NCI-H2171 treated with DMSO at 0.1 percent for 48 hours (cell line): ENCODE results near the gene SDCBP2.

Source experiments
- DNase-seq: peaks from one replicate; lab custom pipeline; 2025; lab: John Stamatoyannopoulos, UW

Gene SDCBP2, protein sequence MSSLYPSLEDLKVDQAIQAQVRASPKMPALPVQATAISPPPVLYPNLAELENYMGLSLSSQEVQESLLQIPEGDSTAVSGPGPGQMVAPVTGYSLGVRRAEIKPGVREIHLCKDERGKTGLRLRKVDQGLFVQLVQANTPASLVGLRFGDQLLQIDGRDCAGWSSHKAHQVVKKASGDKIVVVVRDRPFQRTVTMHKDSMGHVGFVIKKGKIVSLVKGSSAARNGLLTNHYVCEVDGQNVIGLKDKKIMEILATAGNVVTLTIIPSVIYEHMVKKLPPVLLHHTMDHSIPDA

DNA sequence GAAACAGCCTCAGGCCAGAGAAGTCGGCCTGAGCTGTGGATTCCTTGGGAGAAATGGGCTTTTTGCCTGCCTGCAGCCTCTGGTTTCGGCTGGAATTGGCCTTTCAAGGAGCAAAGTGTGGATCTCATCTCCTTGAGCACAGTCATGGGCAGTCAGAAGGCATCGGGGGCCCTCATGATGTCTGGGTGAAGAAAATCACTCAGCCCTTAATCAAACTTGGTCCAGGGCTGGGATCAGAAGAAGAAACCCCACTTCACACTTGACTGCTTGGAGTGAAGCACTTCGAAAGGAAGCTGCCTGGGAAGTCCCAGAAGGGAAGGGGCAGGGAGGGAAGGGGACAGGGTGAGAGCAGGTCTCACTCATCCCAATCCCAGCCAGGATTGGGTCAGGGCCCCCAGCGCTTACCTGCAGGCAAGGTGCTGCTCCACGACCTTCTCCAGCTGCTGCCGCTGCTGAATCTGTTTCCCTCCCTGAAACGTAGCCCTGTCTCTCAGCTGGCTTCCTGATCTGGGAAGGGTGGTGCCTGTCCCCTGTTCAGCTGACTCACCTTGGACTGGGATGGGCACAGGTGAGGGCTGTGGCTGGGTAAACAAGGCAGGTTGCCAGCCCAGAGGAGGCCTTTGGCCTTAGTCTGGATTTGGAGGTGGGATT lies at the start of gene SDCBP2:
Gene SDCBP2 (minus strand): TSS at position 460 of the 651 bp plus-strand sequence. CDS start 8,723 bp downstream, outside the sequence.
- DNase-seq = no peak

DNA sequence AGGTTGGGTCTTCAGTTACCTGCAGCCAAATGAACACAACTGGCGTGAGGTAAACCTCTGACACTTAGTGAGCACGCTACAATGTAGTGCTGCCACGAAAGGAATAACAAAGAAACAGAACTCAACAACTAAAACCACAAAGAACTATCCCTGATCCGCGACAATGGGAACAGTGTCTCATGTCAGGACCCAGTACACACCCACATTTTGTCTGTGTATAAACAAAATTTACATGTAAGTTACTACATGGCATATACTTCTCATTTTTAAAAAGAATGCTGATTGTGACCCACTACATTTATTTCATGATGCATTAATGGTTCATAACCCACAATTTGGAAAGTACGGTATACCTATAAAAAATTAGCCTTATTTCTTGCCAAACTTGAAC lies 49.8 kb upstream of the SDCBP2 start:
- no peak for DNase-seq

DNA sequence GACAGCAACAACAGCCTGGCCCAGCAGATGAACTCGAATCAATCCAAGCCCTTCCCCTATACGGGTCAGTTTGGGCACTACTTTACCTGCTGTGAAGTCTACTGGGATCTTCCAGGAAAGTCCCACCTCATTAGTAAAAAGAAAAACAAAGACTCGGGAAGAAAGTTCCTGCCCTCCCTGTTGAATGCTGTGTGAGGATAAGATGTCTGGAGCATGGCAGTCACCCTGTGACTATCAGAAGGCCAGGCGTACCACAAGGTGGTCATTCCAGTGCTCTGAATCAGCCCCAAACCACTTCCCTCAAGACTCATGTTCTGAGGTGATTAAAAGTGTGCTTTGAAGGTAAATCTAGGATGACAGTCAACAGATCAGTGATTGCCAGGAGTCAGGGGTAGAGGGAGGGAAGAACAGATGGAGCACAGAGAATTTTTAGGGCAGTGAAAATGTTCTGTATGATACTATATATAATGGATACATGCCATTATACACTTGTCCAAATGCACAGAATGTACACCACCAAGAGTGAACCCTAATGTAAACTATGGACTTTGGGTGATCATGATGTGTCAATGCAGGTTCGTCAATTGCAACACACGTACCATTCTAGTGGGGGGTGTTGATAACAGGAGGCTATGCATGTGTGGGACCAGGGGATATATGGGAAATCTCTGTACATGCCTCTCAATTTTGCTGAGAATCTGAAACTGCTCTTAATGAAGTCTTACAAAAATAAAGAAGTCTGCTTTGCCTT lies 49.2 kb upstream of the SDCBP2 start:
- no peak for DNase-seq

DNA sequence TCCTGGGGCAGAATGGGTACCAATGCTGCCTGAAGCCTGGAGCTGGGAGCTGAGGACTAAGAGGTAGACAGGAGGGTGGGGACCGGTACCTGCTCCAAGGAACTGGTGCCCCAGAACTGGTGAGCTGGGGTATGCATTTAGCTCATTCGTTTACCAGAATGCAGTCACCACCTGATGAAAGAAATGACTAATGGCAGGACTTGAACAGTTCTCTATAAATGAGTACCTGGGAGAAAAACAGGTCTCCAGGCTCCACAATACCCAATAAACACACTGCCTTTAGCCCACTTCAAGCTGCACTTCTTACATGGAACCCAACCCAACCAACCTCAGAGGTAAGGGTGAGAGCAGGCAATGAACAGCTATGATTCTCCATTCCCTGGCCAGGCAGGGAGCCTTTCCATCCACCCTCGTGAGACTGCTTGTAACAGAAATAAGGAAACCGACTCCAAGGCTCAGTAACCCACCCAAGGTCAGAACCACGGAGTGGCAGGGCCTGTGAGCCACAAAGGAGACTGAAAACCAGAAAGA lies 48.5 kb upstream of the SDCBP2 start:
- DNase-seq = no peak

DNA sequence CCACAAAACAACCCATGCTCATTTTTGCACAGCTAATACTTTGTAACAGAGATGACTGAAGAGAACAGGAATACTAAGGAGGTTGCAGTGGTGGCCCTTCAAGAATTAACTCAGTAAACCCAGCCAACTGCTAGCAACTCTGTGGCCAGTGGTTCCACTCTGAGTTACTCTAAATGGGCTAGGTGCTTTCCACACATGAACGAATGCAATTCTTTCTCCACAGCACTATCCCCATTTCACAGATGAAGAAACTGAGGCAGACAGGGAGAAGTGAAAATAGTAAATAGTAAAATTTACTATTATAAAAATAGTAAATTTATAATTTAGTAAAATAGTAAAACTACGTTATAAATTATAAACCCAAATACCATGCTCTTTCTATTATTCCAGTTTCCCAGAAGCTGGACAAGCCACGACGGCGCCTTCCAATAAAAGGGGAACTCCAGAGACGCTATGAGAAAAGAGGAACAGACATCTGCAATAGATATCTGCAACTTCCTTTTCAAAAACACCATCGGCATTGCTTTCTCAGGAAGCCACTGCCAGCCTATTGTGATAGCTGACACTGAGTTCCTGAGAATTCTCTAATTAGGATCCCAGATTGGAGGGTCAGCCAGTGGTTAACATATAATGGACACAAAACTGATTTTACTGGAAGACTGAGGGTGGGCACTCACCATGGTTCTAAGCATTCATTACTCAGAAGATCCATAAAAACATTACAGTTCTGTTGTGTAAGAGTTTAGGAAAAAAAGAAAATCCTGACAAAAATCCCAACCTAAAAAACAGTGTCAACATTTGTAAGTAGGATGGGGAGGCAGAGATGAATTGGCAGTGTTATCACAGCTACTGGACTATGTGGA lies 47.7 kb upstream of the SDCBP2 start:
- no peak for DNase-seq

DNA sequence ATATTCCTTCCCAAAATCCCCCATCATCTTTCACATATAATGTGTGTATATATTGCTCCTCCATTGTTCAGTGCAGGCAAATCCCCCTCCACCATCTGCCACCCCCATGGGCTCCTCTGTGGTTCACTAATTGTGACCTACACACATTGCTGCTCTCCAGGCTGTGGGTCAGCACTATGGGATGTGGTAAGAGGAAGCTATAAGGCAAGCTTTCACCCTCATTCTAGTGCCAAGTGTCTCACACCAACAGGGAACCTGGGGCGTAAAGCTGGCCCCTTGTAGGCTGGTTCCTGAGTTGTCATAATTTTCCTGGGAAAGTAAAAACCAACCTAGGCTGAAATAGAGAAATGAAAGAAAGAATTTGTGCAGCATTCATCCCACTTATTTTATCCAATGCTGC lies 47.1 kb upstream of the SDCBP2 start:
- DNase-seq = no peak

DNA sequence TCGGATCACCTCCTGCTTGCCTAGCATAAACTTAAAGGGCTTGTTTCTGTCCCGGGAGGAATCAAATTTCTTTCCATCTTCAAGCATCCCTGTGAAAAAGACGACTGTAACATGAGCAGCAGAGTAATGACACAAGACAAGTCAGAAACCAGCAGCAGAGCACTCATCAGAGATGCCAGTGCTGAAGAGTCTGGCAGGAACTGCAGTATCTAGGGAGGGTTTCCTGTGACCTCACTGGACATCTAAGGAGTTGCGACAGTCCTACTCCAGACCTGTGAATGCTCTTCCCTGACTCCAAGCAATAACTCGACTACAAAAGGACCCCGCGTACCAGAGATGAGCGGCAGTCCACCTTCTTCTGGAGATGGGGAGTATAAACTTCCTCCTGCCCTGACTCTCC lies 46.6 kb upstream of the SDCBP2 start:
- peak; percentile 76 for DNase-seq

DNA sequence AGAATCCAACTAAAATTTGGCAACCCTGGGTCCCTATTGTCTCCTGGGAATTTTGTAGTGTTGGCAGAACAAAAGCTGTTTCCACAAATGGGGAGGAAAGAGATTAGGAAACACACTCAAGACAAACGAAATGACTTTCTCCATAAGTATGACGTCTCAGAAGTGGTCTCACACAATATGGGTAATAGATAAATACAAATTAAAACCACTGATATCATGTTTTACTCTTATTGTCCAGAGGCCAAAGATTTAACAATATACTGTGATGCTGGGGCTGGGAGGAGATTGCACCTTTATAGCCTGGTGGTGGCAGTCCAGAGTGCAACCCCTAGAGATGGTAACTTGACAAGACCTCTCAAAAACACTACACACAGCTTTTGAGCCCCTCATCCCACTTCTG lies 45.3 kb upstream of the SDCBP2 start:
- no peak for DNase-seq

DNA sequence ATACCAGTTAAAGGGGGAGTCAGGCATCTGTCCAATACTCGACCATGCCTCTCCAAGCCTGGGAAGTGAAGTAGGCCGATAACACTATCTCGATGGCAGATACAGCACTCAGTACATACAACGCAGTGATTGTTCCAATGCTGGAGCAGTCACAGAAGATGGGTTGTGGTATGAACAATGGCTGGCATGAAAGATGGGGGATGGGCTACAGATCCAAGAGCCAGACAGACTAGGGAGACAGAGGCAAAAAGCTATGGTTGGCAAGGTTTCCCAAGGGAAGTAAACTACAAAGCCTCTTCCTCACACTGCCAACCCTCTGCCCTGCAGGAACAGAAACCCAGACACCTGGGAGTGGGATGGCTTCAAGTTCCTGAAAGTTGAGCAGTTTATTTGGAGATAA lies 44.7 kb upstream of the SDCBP2 start:
- no peak for DNase-seq

DNA sequence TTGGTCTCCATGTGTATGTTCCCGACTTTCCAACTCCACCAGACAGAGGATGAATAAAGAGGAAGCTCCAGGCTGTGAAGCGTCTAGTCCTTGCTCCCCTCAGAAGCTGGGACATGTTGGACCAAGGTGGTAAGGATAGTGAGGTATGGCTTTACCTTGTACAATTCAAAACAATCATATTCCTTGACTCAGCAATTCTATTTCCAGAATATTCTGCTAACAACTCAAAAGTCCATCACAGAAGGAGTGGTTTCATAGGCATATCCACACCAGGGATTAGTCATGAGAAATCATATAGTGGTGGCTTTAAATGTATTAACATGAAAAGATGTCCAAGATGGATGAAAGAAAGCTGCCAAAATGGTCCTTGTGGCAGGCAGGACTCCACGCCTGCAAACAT lies 44.1 kb upstream of the SDCBP2 start:
- no peak for DNase-seq

DNA sequence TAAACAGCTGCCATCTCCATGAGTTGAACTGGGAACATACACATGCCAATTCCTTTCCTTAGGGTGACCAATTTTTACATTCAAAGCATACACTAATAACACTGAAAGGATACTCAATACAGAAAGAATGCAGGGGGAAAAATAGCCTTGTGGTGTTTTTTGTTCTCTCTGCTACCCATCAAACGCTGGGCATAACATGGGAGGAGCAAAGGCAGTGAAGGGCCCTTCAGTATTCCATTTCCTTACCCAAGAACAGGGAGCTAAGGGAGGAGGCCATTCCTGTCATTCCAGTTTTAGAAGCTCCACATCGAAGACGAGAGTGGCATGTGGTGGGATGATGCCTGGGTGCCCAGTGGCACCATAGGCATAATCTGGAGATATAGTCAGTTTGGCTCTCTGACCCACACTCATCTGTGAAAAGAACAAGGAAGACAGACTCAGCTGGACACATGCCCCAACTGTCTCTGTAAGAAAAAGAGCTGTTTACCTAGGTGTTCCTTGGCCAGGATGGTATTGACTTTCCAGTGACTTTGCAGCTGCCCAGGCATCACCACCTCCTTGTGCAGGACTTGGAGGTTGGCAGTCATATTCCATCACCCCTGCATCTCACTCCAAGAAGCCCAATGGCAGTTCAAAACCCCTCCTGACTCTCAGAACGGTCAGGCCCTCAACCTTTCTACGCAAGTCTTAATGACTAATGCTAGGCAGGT lies 43.0 kb upstream of the SDCBP2 start:
- no peak for DNase-seq

DNA sequence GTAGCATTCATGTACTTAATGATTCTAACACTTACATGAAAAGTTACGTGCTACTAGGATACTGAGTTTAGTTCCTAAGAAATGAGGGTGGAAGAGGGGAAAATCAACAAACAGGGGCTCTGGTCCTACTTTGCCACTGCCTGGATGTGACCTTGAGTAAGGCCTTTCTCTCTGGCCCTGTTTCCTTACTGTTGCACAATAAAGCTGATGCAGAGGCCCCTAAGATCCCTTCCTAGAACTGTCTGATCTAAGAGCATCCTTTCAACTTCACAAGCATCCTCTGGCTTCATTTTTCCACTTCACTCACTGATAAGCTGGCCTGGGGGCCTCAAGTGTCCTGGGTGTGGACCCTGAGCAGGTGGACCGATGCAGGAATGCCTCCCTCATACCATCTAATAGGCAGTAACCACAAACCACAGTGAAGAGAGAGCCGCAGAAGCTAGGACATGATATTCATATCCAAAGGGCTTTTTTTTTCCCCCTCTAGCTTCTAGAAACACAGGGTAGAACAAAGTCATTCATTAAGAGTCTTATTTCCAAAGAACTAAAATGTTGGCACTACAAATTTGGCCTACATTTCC lies 42.4 kb upstream of the SDCBP2 start:
- no peak for DNase-seq

DNA sequence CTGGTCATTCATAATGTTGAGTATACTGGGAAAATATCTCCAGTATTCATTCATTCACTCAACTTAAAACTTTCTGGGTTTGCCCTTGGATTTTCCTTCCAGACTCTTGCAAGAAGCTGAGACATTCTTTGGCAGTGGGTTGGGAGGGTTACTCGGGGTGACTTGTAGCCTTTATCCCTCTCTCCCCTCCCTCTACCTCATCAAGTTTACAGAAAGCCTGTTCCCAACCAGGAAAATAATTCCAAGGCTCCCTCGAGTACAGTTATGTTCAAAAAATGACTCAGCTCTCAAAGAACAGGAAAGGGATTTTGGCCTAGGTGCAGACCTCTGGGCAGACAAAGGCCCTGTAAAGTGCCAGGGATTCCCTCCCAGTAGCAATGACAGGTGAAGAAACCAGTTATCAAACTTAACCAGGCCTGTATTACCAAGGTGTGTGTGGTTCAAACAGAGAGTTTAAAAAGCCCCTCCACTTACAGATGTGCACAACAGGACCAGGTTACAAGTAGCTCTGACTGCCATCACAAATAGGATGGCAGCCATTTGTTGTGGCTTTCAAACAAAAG lies 41.7 kb upstream of the SDCBP2 start:
- DNase-seq = no peak

DNA sequence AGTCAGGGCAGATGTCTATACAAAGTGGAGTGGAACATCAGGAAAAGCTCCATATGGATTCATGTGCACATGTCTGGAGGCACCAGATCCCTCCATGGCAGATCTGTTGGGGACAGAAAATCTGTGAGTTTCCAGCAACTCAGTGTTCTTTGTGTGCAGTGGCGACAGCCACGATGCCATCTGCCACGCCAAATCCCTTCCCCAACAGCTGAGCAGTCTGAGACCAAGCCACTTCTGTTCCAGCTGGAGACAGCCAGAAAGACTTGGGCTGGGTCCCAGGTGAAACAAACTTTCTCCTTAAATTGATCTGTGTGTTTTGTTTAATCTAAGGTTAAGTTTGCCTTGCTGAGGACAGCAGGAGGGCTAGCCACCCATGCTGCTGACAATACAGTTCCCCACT lies 41.0 kb upstream of the SDCBP2 start:
- peak; percentile 93 for DNase-seq

DNA sequence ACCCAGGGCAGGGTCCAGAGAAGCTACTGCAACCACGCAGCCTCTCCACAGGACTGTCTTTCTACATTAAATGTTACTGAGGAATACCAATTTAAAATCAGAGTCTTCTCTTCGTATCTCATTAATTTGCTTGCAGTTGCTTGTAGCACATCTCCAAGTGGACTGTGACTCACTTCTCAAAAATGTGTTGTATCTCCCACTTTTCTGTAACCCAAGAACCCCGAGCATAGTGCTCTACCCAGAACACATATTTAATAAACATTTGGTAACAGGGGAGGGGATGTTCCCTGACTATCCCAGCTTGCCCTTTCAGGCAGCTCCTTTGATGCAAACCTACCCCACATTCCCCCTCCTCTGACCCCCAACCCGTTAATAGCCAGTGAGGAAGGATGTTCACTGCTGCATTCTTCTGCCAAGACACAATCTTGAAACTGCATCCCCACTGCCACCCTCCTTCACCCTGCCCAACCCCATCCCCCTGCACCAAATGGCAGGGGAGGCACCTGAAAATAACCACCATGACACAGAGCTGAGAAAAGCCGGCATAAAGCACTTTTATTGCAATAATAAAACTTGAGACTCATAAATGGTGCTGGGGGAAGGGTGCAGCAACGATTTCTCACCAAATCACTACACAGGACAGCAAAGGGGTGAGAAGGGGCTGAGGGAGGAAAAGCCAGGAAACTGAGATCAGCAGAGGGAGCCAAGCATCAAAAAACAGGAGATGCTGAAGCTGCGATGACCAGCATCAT lies 39.7 kb upstream of the SDCBP2 start:
- no peak for DNase-seq

DNA sequence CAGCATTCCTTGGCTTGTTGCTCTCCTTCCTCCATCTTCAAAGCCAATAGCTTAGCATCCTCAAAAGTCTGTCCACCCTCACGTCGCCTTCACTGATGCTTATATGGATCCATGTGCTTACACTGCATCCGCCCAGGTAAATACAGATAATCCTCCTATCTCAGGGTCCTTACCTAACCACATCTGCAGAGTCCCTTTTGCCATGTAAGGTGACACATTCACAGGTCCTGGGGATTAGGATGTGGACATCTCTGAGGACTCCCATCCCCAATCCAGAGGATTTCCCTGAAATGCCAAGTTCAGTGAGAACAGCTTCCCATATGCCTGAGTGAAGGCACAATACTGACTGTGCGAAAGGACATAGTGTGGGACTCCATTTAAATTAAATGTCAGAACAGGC lies 38.5 kb upstream of the SDCBP2 start:
- no peak for DNase-seq

DNA sequence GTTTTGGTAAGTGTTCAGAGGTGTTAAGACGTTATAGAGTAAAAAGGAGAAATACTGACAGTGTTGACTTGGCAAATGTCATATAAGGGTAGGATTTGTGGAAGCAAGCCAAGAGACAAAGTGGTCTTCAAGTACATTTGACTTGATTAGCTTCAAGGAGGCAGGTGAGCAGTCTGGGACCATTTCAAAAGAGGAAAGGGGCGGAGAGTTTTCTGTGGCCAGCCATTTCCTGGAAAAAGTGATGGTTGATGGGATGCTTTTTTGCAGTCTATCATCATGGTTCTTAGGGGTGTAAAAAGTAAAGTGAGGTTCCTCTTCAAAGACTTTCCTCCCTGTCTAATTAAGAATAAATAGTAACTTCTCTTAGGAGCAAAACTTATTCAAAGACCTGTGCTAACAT lies 35.2 kb upstream of the SDCBP2 start:
- no peak for DNase-seq

DNA sequence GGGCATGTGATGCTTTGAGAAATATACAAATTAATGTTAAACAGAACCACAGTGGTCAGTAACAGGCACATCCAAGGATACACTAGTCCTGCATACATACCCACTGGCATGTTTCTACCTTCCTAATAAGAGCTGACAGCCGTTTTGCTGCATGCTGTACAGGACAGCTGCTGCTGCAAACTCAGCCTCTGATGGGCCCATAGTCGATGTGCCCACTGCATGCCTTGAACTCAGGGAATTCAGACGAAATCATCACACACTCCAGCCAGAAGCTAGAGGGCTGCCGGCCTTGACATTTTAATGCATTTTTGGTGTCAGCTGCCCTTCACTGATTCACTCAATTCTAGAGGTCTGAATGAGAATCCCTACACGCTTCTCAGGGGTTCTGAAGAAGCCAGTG lies 34.6 kb upstream of the SDCBP2 start:
- DNase-seq = no peak

DNA sequence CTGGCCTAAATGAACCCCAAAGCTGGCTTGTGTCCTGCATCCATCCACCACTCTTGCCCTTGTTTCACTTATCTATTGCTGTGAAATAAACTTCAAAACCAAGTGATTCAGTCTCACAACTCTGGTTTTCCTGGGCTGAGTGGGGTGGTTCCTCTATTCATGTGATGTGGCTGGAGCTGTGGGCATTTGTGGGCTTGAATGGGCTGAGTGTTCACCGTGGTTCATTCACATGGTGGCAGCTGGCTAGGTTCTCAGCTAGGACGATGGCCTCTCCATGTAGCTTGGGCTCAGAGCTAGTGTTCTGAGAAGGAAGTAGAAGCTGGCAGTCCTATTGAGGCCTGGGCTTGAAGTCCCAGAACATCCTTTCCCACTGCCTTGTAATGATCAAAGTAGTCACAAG lies 33.5 kb upstream of the SDCBP2 start:
- DNase-seq = no peak
